IMR-90 (cell line): ENCODE data around the gene CCDC13.

ENCODE experiments used
- CEBPB ChIP-seq: IDR thresholded peaks from 2 replicates; pipeline ENCODE4 v1.6.1; 2012; ENCODE audit warnings: low read depth, low read length, improper control_type of control experiment
- CTCF ChIP-seq: conservative IDR thresholded peaks from 2 replicates; pipeline ENCODE4 v1.5.1; 2012; ENCODE audit warnings: mild to moderate bottlenecking, low read depth, low read length, improper control_type of control experiment
- MAZ ChIP-seq: IDR thresholded peaks from 2 replicates; pipeline ENCODE4 v1.6.1; 2012; ENCODE audit warnings: low read depth, mild to moderate bottlenecking, low read length, improper control_type of control experiment, moderate library complexity, borderline replicate concordance
- SMC3 ChIP-seq: fragments of 150-350 bp; IDR thresholded peaks from 2 replicates; pipeline ENCODE4 v1.6.1; 2016; ENCODE audit warnings: low read depth, mild to moderate bottlenecking, antibody characterized with exemption, low read length, moderate library complexity
- USF2 ChIP-seq: fragments of 150-350 bp; IDR thresholded peaks from 2 replicates; pipeline ENCODE4 v1.6.1; 2017; ENCODE audit warnings: mild to moderate bottlenecking, antibody characterized with exemption, low read length, low read depth

- no peak for TF ChIP-seq CTCF
- TF ChIP-seq USF2 = no peak
- TF ChIP-seq MAZ = no peak
- TF ChIP-seq SMC3 = no peak
- TF ChIP-seq CEBPB = no peak
Measured at GRCh38 chr3:42819351-42819965, 46.4 kb upstream of the CCDC13 start.
